Skeletal muscle satellite cell (primary cell): Measurements from ENCODE around the gene GALNT17.

ENCODE experiments used
- H3K27me3 ChIP-seq: 2 replicates; pipeline ENCODE4 v1.7.0; 2013; ENCODE audit warnings: low read length; ENCODE audit not compliant: control insufficient read depth, insufficient read depth
- H3K36me3 ChIP-seq: 2 replicates; pipeline ENCODE4 v1.7.0; 2013; ENCODE audit warnings: mild to moderate bottlenecking, control low read depth, low read length; ENCODE audit not compliant: insufficient read depth
- H3K4me1 ChIP-seq: 2 replicates; pipeline ENCODE4 v1.7.0; 2013; ENCODE audit warnings: low read length; ENCODE audit not compliant: control insufficient read depth, insufficient read depth
- H3K4me2 ChIP-seq: 2 replicates; pipeline ENCODE4 v1.7.0; 2013; ENCODE audit warnings: mild to moderate bottlenecking, low read length
- H3K4me3 ChIP-seq: 2 replicates; pipeline ENCODE4 v1.7.0; 2013; ENCODE audit warnings: low read length
- H3K9ac ChIP-seq: 2 replicates; pipeline ENCODE4 v1.7.0; 2013; ENCODE audit warnings: mild to moderate bottlenecking, low read depth, low read length, moderate library complexity
- H3K9me3 ChIP-seq: replicated peaks from 2 replicates; pipeline ENCODE4 v1.7.0; 2013; ENCODE audit warnings: mild to moderate bottlenecking, control low read depth, low read length

GALNT17 gene

DNA sequence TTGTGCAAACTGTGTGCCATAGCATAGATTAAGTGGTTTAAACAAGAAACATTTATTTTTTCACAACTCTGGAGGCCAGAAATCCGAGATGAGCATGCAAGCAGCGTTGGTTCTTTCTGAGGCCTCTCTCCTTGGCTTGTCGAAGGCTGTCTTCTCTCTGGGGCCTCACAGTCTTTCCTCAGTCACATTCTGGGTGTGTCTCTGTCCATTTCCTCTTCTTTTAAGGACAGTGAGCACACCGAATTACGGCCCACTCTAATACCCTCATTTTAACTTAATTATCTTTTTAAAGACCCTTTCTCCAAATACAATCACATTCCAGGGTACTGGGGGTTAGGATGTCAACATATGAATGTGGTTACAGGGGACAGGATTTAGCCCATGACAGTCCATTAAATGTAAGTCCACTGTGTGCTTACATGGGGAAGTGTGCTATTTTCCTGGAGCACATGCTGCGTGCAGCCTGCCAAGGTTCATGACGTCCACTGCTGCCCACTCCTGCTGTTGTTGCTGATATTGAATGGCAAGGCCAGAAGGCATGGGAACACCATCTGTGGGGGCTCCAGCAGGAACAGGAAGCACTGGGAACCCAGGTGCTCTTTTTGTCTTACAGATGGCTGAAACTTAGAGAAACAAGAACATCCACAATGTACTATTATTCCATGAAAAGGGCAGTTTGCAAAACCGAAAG lies 365.5 kb downstream of the GALNT17 start:
- Histone ChIP-seq H3K4me3 (no peak overlapping the region), H3K36me3 (no peaks in the 10 kb centered on the region), H3K9me3 (no peaks in the 10 kb centered on the region), H3K9ac (no peak overlapping the region), H3K27me3 (no peaks in the 10 kb centered on the region), H3K4me2 (no peak overlapping the region), H3K4me1 (peaks cover 7% of the 10 kb centered on the region)

DNA sequence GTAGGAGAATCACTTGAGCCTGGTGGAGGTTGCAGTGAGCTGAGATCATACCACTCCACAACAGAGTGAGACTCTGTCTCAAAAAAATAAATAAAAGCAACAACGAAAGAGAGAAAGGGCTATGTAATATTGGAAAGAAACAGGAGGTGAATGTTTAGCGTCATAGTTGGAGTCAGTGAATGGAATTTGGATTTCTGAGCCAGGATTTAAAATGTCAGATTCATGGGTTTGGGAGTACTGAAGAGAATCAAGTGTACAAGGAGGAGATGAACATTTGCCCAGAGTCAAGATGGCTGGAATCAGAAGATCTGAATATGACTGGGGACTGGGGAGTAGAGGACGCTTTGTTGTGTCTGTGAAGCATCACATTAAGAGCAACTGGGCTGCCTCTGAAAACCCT lies 366.4 kb downstream of the GALNT17 start:
- H3K36me3 ChIP-seq = no peaks in the 10 kb centered on the region
- H3K4me1 ChIP-seq = peaks cover 7% of the 10 kb centered on the region
- H3K9me3 ChIP-seq = no peaks in the 10 kb centered on the region
- H3K4me3 ChIP-seq = no peak overlapping the region
- no peaks in the 10 kb centered on the region for H3K27me3 ChIP-seq
- H3K4me2 ChIP-seq = no peak overlapping the region
- no peak overlapping the region for H3K9ac ChIP-seq

DNA sequence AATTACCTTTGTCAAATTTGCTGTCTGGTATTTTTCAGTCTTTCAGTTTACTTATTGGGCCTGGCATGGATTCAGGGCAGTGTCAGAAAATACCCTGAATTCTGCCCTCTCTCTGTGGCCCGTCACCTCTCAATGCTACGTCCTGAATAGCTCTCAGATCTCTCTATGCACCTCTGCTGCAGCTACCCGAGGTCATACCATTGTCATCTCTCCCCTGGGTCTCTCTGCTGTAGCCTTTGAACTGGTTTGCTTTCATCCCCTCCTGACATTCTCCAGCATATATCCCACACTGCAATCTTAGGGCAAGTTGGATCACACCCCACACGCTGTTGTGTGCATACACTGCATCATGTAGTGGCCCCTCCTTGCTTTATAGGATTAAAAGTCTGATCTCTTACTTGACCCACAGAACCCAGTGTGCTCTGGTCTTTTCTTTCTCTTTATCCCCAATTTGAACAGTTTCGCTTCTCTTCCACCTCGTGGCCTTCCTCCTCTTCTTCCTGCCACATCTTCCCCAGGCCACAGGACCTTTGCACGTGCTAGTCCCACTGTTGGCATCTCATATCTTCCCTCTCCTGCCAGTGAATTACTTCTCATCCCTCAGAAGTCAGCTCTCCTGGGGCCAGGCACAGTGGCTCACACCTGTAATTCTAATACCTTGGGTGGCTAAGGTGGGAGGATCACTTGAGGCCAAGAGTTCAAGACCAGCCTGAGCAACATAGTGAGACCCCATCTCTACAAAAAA lies 372.9 kb downstream of the GALNT17 start:
- H3K36me3 ChIP-seq = no peaks in the 10 kb centered on the region
- H3K9me3 ChIP-seq = no peaks in the 10 kb centered on the region
- no peak overlapping the region for H3K4me3 ChIP-seq
- H3K9ac ChIP-seq = no peak overlapping the region
- no peaks in the 10 kb centered on the region for H3K4me1 ChIP-seq
- no peak overlapping the region for H3K4me2 ChIP-seq
- no peaks in the 10 kb centered on the region for H3K27me3 ChIP-seq

DNA sequence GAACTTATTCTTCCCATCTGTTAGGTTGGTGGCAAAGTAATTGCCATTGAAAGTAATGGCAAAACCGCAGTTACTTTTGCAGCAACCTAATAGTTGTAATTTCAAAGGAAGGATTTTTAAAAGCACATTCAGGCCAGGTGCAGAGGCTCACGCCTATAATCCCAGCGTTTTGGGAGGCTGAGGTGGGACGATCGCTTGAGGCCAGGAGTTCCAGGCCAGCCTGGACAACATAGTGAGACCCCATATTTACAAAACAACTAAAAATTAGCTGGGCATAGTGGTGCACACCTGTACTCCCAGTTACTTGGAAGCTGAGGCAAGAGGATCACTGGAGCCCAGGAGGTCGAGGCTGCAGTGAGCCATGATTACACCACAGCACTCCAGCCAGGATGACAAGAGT lies 374.9 kb downstream of the GALNT17 start:
- Histone ChIP-seq H3K27me3 (no peaks in the 10 kb centered on the region), H3K9me3 (no peaks in the 10 kb centered on the region), H3K4me2 (no peak overlapping the region), H3K9ac (no peak overlapping the region), H3K36me3 (no peaks in the 10 kb centered on the region), H3K4me1 (no peaks in the 10 kb centered on the region), H3K4me3 (no peak overlapping the region)

DNA sequence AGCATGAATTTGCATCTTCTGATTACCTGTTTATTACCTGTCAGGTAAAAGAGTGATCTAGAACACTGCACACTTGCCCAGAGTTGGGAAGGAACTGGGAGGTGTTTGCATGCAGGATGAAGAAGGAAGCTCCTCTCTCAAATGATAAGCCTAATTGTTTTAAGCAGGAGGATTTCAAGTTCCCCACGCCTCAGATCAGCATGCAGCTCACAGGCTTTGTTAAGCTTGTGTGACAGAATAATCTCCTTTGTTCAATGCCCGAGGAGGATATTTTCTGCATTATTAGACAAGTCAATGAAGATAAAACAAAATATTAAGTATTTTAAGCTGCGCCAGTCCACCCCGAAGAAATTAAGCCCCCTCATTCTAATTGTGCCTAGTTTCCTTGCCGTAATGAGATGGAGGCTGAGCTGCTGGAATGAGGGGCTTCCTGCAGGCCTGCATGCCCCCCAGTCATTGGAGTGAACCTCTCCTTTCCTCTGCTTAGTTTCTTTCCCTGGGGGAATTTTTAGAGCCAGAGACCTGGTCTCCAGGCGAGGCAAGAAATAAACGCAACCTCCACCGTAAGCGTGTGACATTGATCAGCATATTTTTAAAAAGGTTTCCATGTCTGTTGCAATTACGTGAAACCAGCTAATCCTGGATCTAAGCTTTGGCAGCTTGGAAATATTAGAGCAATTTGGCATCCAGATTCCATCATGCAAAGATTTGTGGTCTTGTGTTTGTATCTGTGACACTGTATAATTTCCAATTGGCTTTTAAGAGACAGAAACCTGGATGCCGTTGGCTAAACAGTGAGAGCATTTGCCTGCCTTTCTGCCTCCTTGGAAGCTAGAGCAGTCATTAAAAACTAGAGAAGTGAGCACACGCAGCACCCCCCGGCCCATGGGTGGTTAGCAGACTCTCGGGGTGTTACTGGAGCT lies 376.0 kb downstream of the GALNT17 start:
- Histone ChIP-seq H3K4me1 (no peaks in the 10 kb centered on the region), H3K4me2 (no peak overlapping the region), H3K9ac (no peak overlapping the region), H3K9me3 (no peaks in the 10 kb centered on the region), H3K4me3 (no peak overlapping the region), H3K36me3 (no peaks in the 10 kb centered on the region), H3K27me3 (no peaks in the 10 kb centered on the region)

DNA sequence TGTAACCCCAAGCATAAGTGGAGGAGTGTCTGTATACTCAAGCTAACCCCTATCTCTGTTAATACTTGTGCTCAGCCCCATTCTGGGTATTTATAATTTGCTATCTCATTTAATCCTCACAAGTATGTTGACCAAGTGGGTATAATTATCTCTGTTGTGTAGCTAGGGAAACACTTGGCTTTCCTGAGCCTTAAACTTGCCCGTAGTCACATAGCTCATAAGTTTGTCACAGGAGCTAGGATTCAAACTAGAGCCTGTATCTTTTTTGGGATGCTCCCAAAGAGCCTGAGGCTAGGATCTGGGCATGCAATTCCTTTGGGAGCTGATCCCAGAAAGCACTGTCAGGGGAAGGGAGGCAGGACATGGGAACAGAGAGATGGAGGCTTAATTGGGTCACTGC lies 377.4 kb downstream of the GALNT17 start:
- Histone ChIP-seq H3K9ac (no peak overlapping the region), H3K4me1 (no peaks in the 10 kb centered on the region), H3K9me3 (no peaks in the 10 kb centered on the region), H3K27me3 (no peaks in the 10 kb centered on the region), H3K4me2 (no peak overlapping the region), H3K36me3 (no peaks in the 10 kb centered on the region), H3K4me3 (no peak overlapping the region)

DNA sequence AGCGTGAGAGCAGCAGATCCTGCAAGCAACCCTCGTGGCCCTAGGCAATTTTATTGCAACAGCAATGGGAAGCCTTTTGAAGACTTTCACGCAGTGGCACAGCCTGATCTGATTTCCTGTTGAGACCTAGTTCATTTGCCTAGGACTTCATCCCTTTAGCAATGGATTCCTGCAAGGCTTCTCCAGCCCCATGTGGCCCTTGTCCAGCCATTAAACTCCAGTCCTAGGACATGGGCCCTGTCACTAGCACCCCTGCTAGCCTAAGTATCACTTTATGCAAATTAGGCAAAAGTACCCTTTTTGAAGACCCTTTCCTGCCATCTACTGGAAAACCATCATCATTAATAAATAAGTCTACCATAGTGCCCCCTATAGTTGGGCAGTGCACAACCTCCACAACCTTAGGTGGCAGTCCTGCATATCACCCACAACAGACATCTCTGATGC lies 379.4 kb downstream of the GALNT17 start:
- H3K4me3 ChIP-seq = no peak overlapping the region
- peaks cover 3% of the 10 kb centered on the region for H3K9me3 ChIP-seq
- no peak overlapping the region for H3K4me2 ChIP-seq
- H3K4me1 ChIP-seq = no peaks in the 10 kb centered on the region
- H3K27me3 ChIP-seq = no peaks in the 10 kb centered on the region
- no peaks in the 10 kb centered on the region for H3K36me3 ChIP-seq
- H3K9ac ChIP-seq = no peak overlapping the region

DNA sequence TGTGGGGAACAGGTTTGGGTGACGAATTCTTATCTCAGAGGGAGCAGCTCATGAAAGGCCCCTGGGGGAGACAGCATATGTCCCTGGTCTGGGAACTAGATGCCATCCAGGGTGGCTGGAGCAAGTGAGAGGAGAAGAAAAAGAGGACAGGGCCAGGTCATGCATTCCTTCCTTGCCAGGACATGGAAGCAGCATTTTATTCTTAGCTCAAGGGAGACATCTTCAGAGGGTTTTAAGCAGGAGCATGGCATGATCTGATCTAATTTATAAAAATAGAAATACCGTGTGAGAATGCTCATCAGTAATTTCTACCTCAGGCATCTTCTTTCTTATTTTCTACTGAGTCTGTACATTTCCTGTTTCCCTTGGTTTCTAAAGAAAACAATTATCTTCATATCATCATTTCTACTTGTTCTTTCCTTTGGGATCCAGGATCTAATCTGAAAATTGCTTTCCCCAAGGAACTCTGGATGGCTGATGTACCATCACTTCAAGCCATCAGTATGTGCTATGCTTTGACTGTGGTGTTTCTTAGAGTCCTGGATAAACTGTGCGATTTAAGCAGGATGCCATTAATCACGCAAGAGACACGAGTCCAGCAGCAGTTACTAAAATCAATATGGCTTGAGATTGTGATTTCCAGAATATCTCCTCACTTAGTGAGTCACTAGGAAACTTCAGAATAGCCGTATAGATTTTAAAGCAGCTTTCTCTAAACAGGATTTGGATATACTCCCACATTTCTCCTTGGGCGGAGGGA lies 386.2 kb downstream of the GALNT17 start:
- Histone ChIP-seq H3K4me2 (no peak overlapping the region), H3K27me3 (no peaks in the 10 kb centered on the region), H3K9ac (no peak overlapping the region), H3K9me3 (peaks cover 3% of the 10 kb centered on the region), H3K4me1 (peaks cover 9% of the 10 kb centered on the region), H3K36me3 (no peaks in the 10 kb centered on the region), H3K4me3 (no peak overlapping the region)

- Histone ChIP-seq H3K4me1 (peaks cover 9% of the 10 kb centered on the region), H3K4me2 (no peak overlapping the region), H3K9me3 (peaks cover 3% of the 10 kb centered on the region), H3K4me3 (no peak overlapping the region), H3K27me3 (no peaks in the 10 kb centered on the region), H3K36me3 (no peaks in the 10 kb centered on the region), H3K9ac (no peak overlapping the region)
Observed at GRCh38 chr7:71518880-71519279, 386.9 kb downstream of the GALNT17 start.

DNA sequence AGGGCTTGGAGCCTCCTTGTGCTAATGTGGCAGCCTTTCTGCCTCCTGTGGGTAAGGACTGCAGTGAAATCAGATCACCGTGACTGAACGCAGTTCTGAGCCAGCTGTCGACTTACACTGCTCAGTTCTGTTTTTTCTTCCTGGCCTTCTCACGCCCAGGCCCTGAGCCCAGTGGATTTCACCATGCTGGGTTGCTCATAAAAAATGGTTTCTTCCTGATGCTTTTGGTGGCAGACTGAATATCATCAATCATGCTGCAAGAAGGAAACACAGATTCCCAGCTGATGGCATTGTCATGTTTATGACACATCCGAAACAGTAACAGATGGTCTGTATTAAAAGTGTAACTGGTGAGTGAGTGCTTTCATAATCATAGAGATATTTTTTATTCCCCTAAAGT lies 389.6 kb downstream of the GALNT17 start:
- peaks cover 9% of the 10 kb centered on the region for H3K4me1 ChIP-seq
- H3K9me3 ChIP-seq = no peaks in the 10 kb centered on the region
- H3K9ac ChIP-seq = no peak overlapping the region
- H3K4me2 ChIP-seq = no peak overlapping the region
- no peaks in the 10 kb centered on the region for H3K27me3 ChIP-seq
- no peak overlapping the region for H3K4me3 ChIP-seq
- H3K36me3 ChIP-seq = no peaks in the 10 kb centered on the region

GRCh38 chr7:71526106-71526505 lies 394.2 kb downstream of the GALNT17 start:
- H3K36me3 ChIP-seq = no peaks in the 10 kb centered on the region
- H3K4me2 ChIP-seq = no peak overlapping the region
- H3K4me1 ChIP-seq = peaks cover 5% of the 10 kb centered on the region
- no peak overlapping the region for H3K4me3 ChIP-seq
- H3K27me3 ChIP-seq = no peaks in the 10 kb centered on the region
- H3K9me3 ChIP-seq = no peaks in the 10 kb centered on the region
- no peak overlapping the region for H3K9ac ChIP-seq
